Stimulated activated CD4-positive, alpha-beta T cell treated with anti-CD3 and anti-CD28 coated beads, Interleukin-1b, Interleukin-23, amount 100 ng/mL, for 1 hour (primary cell): Measurements from ENCODE around the gene LEAP2.

Experiments
- DNase-seq, 2 donors: peaks; one replicate each; pipeline ENCODE4 v3.0.0-alpha.2; 2020; ENCODE audit warnings: low read depth in 2 of 2

The LEAP2 gene

DNA sequence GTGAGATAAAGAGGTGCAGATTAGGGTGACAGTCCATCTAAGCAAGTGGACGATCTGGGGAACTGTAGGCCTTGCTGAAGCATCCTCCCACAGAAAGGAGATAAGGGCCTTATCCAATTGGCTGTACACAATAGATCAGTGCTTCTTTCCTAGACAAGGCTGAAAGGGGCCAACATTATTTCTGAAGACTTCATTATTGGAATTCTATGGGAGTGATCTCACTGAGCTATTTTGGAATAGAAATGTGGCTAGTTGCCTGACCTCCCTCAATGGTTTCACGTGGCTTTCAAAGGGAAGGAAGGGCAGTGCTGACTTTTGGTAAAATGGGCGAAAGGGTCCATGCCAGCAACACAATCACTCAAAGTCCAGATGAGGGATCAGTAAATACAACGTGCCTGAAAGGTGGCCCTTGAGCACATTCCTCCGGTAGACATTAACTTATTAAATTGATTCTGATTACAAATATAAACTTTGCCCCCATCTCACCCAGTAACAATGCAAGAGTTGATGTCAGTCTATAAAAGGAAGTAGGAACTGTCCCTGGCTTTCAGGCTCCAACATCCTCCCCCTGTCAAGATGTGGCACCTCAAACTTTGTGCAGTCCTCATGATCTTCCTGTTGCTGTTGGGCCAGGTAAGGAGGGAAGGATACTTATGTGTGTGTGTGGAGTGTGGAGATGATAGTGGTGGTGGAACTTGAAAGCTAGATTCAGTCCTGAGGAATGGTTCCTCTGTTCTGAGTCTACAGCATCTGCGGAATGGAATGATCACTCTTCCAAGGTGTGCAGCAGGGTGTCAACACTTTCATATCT lies at the start of gene LEAP2:
LEAP2 (plus strand) TSS at position 550 of the 811 bp plus-strand sequence; CDS start at position 577, 27 bp downstream.
- no peak for DNase-seq

GRCh38 chr5:132824426-132824825 lies 49.0 kb upstream of the LEAP2 start:
- DNase-seq, result no peak

DNA sequence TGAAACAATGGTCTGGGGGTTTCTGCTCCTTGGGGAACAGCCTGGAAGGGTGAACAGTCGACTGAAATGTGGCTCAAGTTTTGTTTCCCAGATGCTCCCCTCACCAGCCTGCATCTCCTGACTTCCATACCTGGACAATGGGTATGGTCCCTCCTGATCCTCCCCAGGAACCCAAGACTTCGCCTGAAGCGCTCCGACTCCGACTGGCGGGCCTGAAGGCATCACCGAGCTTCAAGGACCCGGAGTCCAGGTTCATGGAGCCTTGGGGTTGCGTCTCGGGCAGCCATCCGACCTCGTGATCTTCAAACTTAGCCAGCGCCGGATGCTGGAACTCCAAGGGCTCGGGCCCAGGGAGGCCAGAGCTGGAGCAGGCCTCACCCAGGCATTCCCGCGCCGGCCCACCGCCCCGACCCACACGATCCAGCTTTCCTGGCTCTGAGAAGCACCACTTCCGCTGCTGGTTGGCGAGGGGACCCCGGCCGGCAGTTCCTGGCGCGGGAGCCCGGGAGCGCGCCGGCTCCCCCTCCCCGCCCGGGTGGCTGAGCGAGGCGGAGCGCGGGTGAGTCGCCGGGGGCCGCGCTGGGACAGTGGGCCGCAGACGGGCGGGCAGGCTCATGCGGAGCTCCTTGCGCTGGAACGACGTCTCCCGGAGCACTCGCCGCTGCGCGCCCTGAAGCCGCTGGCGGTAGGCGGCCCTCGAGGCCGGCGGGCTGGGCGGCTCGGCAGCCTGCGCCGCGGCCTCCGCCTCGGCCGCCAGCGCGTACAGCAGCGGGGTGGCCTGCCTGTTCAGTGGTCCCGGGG lies 48.2 kb upstream of the LEAP2 start:
- DNase-seq, result no peak

DNA sequence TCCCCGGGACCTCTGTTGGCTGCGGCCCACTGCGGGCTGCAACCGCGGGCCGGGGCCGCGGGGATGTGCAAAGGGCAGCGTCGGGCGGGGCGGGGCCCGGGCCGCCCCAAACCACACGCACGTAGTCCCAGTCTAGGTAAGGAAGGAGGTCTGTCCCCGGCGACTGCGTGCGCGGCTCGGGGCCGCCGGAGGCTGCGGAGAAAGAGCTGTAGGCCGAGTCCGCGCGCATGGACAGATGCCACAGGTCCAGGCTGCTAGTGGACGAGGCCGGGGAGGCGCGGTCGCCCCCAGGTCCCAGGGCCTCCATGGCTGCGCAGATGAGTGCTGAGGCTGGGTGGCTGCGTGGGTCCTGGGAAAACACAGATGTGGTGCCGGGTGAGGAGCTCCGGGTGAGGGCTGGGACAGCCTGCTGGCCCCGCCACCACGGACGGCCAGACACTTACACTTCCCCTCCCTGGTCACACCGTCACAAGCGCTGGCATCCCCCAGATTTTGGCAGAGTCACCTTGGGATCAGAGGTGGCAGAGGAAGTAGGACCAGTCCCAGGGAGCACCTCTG lies 47.6 kb upstream of the LEAP2 start:
- no peak for DNase-seq

GRCh38 chr5:132826424-132827082 lies 46.9 kb upstream of the LEAP2 start:
- DNase-seq, result no peak

GRCh38 chr5:132827943-132828673 lies 45.4 kb upstream of the LEAP2 start:
- no peak for DNase-seq

DNA sequence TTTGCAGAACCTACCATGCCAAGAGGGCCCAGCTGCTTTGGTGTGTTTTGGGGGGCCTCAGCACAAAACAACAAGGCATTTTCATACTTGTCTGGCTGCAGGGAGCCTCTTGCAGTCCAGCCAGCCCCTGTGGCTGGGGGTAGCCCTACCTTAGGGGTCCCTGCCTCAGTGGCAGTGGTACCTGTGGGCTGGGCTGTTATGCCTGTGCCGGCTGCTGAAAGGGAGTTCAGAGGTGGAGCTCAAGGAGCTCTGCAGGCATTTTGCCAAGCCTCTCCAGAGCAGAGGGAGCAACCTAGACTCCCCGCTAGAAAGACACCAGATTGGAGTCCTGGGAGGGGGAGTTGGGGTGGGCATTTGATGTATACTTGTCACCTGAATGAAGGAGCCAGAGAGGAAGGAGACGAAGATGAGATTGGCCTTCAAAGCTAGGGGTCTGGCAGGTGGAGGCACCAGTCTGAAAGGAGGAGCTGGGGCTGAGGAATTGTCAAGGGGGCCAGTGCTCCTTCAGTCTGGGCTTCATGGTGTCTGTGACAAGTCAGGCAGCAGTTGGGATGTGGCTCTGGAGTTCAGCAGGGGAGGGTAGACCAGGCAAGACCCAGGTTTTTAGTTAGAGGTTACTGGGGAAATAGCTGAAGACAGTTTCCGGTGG lies 44.5 kb upstream of the LEAP2 start:
- DNase-seq, result no peak

DNA sequence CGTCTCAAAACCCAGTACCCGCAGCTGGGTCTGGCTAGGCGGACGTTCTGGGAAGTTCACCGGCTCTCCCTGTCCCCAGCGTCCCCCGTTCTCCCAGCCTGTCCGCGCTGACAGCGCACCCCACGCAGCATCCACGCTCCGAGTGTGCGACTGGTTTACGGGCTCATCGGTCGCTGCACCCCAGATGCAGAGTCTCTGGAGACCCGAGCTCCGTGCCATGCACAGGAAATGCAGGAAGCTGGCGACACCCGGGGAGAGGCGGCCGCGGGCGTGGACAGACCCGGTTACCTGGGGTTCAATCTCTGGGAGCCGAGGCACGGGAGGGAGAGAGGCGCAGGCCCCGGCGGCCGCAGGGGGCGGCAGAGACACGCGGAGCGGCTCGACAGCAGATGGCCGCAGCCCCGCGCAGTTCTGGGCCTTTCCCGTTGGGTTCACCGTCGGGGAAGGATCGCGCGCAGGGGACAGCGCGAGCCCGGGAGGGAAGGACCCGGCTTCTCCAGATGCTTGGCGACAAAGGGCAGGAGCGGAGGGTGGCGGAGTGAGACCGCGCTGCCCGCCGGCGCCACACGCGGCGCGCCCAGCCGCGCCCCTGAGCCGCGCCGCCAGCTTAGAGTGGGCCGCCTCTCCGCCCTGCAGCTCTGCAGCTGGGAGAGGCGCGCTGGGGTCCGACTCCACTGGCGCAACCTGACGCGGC lies 43.6 kb upstream of the LEAP2 start:
- peak; percentile 27 to 52 for DNase-seq

DNA sequence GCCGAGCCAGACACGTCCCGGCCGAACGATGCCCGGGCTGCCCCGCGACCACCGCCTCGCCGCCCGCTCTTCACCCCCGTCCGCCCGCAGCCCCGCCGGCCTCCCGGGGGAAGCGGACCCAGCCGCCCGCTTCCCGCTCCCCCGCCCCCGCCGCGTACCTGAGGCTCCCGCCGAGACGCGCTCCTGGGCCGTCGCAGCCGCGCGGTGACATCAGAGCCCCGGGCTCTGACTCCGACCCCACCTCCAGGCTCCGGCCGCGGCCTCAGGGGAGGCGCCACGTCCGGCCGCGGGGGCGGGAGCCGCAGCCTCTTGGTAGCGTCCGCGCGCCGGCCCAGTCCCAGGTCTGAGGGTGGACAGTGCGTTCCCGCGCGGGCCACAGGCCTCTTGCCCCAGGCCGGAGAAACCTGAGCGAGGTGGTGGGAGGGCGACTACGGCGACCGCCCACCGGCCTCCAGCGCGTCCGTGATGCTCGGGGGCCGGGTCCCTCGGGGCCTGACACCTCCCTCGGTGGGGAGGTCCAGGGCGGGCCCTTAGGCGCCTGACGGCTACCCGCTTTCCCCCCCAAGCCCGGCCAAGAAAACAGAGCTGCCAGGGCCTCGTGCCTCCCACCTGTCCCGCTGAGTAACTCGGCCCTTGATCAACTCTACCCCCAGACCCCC lies 42.9 kb upstream of the LEAP2 start, which contains the start of gene SHROOM1:
SHROOM1 (minus strand) TSS at position 212 of the 659 bp plus-strand sequence. CDS start 4,507 bp downstream, outside the sequence.
- DNase-seq, result no peak

DNA sequence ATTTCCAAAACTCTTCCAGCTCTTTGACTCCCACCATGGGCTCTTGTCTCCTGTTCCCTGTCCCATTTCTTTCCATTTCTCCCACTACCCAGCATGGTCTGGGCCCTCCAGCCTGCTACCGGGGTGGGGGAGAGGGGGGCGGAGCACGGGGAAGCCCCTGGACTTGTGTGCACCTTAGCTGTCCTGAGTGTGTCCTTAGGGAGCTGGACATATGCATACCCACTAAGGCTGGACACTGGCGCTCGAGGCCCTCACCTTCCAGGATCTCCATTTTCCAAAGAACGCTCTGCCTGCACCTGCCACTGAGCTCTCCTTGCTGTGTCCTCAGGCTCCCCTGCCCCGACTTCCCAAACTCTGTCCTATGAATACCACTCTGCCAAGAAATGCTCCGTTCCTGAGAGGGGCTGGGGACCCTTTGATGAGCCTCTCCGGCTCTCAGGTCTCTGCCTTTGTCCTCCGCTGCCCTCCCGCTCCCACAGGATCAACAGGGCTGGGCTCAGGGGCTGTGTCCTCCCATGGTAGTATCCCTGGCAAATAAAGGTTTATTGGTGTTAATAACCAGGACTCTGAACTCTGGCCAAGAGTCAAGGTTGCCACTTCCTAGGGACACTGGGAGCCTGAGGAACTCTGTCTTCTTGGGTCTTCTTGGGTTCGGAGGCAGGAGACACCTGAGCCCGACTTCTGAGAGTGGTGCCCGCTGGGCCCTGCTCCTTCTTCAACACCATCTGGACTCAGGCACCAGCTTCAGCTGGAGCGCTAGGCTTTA lies 42.2 kb upstream of the LEAP2 start:
- no peak for DNase-seq

DNA sequence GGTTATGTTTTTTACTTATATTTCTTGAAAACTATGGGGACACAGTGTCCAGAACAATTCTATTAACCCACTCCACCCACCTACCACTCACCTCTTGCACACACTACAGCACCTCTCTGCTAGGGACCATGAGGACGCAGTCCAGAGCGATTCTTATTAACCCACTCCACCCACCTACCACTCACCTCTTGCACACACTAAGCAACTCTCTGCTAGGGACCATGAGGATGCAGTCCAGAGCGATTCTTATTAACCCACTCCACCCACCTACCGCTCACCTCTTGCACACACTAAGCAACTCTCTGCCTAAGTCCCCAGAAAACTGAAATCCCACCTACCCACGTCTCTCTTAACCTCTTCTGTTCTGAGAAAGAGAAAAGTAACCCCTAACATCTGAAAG lies 40.9 kb upstream of the LEAP2 start:
- no peak for DNase-seq

- no peak for DNase-seq
Observed at GRCh38 chr5:132834057-132834456, 39.4 kb upstream of the LEAP2 start.

DNA sequence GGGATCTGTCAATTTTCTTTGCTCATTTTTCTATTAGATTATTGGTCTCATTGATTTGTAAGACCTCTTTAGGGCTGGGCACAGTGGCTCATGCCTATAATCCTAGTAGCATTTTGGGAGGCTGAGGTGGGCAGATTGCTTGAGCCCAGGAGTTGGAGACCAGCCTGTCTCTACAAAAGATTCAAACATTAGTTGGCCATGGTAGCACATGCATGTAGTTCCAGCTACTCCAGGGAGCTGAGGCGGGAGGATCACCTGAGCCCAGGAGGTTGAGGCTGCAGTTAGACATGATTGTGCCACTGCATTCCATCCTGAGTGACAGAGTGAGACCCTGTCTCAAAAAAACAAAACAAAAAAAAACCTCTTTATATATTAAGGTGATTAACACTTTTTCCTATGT lies 36.6 kb upstream of the LEAP2 start:
- DNase-seq, result no peak

DNA sequence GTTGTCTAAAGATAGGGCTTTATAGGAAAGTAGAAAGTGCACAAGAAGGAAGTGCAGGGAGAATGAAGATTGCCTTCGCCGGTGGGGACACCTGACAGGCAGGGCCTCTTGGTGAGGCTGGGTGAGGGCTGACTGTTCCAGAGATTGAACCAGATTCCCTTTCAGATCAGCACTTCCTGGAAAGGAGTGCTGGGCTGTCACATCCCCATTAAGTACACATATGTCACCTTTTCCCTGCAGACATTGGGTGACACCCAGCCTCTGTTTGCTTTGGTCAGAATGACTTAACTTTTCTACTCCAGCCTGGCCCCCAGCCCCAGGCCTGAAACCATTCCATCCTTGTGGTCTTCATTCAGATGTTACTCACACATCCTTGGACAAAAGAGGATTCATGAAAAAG lies 35.6 kb upstream of the LEAP2 start:
- no peak for DNase-seq

DNA sequence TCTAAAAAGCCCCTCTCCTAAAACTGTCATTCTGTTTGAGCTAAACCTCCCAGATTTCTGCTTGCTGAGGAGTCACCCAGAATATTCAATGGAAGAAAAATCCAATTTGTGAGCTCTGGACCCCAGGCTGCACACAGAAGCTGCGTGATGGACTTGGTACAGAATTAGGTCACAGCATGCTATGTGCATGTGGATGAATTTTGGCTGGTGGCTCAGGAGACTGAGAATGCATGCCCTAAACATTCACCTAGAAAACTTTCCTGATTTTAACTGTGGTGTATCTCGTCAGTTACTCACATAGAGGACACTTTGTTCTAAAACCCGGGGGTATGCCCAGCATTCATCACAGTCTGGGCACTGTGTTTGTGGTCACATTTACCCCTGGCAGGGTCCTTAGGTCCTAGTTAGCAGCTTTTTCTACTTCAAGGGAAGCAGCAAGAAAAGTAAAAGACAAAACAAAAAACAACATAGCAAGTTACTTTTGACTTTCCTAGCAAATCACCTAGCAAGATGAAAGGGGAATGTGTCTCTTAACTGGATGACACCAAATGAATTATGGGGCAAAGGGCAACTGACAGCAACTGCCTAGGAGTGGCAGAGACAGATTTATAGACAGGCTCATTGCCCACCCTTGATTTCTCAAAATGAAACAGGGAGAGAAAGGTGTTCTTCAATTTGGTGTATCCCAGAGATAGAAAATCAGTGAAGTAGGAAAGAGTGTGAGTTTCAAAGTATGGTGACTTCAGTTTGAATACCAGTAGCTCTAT lies 34.8 kb upstream of the LEAP2 start:
- no peak for DNase-seq

DNA sequence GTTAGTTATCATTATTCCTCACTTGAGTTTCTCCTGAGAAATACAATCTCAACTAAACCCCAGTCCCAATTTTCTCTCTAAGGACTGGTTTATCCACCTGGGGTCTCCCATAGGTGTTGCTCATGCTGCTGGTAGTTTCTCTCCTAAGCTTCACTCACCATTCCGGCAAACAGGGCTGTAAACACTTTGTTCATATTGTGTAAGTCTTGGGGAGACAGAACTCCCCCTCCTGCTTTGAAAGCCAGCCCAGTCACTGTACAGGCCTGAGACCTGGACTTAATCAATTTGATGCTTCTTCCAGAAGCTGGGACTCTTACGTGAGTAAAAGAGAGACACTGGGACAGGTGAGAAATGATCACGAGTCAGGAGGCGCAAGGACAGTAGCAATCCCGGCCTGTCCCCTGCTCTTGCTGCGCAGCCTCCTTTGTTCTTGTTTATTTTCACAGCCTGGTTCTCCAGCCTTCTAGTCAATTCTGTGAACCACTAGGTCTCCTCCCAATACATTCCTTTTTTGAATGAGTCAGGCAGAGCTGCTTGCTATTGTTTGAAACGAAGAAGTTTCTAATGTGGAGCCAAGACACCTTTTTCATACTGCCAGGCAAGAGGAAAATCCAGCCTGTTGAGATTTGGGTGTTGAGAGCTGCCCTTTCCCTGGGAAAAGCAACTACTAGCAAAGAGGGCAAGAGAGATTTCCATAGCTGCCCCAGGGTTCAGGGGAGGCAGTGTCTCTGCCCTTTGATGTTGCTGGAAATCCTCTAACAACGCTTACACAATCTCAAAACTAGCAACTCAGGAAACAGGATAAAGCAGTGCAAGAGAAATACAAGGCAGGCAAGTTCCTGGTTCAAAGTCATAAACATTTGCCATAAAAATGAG lies 33.8 kb upstream of the LEAP2 start:
- no peak for DNase-seq

GRCh38 chr5:132840313-132840712 lies 33.2 kb upstream of the LEAP2 start:
- DNase-seq, result no peak
